ENCODE results near the gene ZBTB20.

Gene ZBTB20

GRCh38 chr3:114408736-114409670, 738.1 kb downstream of the ZBTB20 start:
- no peak for DNase-seq (ENCODE audit: low read depth)

DNA sequence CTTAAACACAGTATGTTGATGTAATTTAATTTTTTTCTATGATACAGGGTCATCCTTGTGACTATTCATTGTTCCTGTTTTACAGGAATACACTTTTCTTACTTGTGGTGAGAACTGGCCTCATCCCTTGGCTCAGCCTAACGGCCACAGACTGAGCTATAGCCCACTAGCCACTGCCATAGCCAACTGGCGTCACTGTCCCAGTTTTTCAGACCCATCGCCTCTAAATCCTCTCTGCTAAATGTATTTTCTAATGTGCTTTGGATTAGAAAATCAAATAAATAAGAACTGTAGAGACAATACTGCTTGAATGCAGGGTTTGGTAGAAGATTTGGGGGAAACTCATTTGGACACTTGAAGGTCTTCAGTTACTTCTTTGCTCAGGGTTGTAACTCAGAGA, 740.2 kb downstream of the ZBTB20 start:
- DNase-seq (ENCODE audit: low read depth): no peak

DNA sequence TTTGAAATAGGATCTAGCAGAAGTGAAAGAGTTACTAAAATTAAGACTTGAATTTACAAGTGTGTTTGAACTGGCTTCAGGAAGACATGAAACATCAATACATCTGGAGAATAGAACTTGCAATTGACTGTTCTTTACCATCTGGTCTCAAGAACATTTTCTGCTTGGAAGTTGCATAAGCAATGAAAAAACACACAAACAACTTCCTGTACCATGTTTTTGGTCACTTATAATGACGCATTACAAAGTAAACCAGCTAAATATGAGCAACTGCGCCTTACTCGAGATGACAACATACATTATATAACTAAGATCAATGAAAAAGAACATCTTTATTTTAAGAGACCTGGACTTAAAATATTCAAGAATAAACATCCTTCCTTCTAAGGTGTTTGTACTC, 740.8 kb downstream of the ZBTB20 start:
- no peak for DNase-seq (ENCODE audit: low read depth)

DNA sequence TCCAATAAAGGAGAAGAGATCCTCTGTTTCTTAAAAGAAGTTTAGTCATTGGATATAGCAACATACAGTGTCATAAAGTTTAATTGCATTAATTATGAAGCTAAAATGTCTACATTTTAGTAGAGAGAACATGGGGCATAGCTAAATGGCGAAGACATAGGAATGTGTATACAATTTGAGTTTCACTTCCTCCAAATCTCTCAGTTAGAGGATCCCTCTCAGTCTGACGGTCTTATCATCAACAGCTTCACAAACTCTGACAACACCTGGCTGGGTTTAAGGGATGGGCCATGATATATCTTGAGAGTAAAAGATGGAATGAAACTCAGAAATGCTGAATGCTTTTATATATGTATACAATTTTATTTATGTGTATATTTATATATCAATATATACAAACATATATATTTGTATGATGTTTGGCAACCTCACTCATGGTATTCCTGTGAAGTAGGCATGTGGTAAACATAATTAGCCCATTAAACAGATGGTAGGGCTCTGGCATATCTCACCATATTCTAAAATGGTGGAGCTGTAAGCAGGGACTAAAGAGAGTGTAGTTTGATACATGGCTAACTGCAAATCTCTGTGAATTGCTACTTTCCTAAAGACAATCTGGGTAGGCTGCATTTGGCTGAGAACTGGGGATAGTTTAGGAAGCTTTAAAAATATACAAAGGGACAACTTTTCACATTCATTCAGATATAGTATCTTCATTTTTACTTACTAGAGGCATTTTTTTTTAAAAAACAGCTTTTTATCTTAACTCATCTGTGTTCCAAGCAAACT, 741.7 kb downstream of the ZBTB20 start:
- no peak for DNase-seq (ENCODE audit: low read depth)

- DNase-seq (ENCODE audit: low read depth): no peak
Measured at GRCh38 chr3:114404590-114404989, 742.5 kb downstream of the ZBTB20 start.

DNA sequence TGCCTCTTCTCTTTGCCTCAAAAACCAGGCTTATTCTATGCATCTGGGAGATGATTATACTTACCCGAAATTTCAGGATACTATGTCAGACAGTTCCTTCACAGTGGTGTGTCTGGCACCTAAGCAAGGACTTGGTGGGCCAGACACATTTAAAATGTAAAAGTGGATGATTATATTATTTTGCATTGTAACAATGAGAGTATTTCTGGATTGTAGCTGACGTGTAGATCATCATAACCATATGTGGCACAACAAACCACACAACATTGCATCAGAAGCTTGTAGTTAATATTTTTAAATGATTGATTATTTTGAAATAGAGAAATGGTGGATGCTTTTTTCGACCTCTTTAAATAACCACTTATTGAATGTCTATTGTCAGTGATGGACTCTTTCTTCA, 744.2 kb downstream of the ZBTB20 start:
- DNase-seq (ENCODE audit: low read depth): no peak

GRCh38 chr3:114401346-114401745, 745.7 kb downstream of the ZBTB20 start:
- DNase-seq (ENCODE audit: low read depth): no peak

DNA sequence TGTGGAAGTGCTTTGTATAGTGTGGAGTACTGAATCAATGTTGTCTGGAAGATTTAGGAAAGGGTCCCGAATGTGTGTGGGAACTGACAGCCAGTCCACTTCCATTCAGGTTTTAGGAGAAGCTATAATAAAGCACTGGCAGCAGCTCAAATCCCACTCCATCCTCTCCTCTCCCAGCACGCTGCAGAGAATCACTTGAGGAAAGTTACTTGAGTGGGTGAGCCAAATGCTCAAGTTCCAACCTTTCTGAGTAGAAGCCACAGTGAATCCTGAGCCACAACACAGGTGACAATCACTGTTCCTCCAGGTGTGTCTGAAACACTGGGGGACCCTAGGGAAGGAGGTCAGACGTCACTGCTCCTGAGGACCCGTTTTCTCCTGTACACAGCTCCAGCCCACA, 746.7 kb downstream of the ZBTB20 start:
- DNase-seq (ENCODE audit: low read depth): no peak

DNA sequence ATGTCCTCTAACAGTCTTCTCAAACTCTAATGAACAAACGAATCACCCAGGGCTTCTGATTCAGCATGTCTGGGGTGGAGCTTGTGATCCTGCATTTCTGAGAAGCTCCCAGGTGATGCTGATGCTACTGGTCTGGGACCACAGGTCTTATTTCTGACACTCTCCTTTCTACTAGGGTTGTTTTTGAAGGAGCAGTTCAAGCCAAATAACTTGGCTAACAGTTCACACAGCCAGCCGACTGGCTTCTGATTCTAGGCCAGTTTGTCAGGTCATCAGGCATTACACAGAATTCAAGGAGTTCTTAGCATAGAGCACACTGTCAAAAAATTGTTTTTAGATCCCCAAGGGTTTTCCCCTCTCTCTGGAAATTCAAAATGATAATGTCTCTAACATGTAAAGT, 752.5 kb downstream of the ZBTB20 start:
- DNase-seq (ENCODE audit: low read depth): no peak

DNA sequence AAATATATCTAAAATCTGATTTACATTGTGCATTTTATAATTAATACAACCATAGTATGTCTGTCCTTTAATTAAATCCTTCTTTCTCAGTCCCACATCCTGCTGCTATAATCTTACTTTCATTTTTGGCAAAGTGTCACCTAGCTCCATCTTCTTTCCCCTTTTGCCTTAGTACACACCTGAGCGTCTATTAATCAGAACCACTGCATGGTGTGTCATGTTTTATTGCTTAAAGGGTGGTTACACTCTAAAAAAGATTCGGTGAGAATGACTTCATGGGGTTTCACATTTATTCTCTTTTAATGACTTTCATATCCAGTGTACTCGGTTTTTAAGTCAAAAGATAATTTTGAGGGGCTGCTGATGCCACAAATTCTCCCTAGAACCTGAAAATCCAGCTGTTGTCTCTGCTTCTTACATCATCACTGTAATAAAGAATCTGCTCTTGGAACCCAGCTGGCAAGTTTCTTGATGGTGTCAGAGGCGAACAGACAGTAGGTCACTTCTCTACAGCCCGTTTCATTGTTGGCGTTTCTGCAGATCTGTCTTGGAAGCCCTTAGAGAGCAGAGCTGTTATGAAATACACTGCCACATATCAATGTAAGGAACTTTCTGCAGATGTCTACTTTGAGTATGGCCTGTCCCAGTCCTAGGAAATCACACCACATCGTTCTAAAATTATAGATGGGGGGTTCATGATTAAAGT, 753.6 kb downstream of the ZBTB20 start:
- no peak for DNase-seq (ENCODE audit: low read depth)

DNA sequence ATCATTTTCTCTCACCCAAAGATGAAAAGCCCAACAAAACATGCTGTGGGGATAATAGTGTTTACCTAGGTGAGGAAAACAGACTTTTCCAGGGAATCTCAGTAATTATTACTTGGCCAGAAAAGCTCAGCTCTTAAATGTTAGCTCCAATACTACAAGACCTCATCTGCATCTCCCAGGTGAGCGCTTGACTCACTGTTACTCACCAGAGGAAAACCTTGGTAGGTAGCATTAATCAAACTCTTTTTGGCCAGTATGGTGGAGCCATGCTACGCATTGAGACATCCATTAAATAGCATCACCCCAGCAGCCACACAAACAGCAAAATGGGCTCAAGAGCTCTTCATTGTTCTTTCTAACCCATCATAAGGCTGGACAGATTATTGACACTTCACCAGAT, 754.3 kb downstream of the ZBTB20 start:
- DNase-seq (ENCODE audit: low read depth): no peak

DNA sequence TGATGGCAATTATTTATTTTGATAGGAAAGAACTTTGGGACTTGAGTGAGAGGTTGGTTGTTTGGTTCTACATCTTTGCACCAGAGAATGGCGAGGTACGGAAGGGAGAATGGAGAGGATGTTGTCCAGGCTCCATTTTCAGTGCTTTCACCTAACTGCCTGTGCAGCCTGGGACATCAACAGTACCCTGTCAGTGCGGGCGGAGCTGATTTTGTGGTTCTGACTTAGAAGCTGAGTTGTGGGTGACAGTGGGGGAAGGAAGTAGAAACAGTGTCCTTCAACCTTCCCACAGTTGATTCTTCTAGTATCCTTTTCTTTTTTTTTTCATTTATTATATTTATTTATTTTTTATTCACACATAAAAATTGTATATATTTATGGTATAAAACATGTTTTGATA, 757.9 kb downstream of the ZBTB20 start:
- DNase-seq (ENCODE audit: low read depth): peak; percentile 3

GRCh38 chr3:114384558-114384903, 762.6 kb downstream of the ZBTB20 start:
- DNase-seq (ENCODE audit: low read depth): no peak

GRCh38 chr3:114383875-114384557, 763.1 kb downstream of the ZBTB20 start:
- peak; percentile 38 for DNase-seq (ENCODE audit: low read depth)

GRCh38 chr3:114380233-114380651, 766.8 kb downstream of the ZBTB20 start:
- no peak for DNase-seq (ENCODE audit: low read depth)

DNA sequence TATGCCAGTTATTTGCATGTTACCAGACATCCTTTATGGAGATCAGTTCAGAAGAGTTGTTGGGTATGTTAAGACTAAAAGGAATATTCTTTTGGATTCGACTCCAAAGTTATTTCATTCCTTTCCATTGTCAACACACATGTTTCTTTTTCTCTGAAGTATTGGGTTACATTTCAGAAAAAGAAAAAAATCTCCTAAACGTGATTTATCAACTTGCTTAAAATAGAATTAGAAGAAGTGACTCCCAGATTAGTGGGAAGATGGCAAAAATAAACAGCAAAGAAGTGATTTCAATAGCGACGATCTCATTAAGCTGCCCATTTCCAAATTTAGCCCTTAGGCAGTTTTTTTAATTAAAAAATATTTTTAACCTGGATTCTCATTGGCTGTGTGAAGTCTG, 767.8 kb downstream of the ZBTB20 start:
- DNase-seq (ENCODE audit: low read depth): no peak

DNA sequence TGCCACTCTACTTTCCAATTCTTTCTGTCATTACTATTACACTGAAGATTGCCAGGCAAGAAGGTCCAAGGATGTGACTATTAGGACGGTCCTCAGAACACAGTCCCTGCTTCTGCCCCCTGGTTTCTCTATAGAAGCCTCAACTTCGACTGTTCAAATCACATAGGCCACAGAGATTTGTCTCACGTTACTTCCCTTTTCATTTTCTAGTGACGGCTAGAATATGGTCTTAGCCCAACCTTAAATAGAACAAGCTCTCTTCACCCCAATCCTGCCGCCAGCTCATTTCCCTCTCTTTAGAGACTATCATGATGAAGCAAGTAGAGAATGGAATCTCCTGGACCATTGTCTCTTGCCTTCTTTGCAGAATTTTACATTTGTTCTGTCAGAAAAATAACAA, 768.3 kb downstream of the ZBTB20 start:
- no peak for DNase-seq (ENCODE audit: low read depth)

GRCh38 chr3:114377426-114377825, 769.7 kb downstream of the ZBTB20 start:
- DNase-seq (ENCODE audit: low read depth): no peak

- no peak for DNase-seq (ENCODE audit: low read depth)
Measured at GRCh38 chr3:114376516-114377185, 770.4 kb downstream of the ZBTB20 start.

GRCh38 chr3:114375608-114376421, 771.3 kb downstream of the ZBTB20 start:
- no peak for DNase-seq (ENCODE audit: low read depth)
